Osteocyte (in vitro differentiated cells): ENCODE measurements around the gene ADGRL1. TPM values are rescaled to one million over a fixed set of nuclear protein-coding genes. Genes with fewer than 3 reads are reported as not detected.
"Not testable (repeated sequence)": the region's sequence is repeated elsewhere in the genome, so short reads cannot be mapped to it uniquely, and the experiment has no call there.

Source experiments
- DNase-seq: peaks from one replicate; pipeline ENCODE4 v3.0.0; 2021; ENCODE audit warnings: mixed read lengths; ENCODE audit not compliant: unreplicated experiment; ENCODE audit errors: extremely low spot score
- H3K27ac Mint-ChIP-seq: one replicate; pipeline ENCODE4 v1.8.0; 2021; ENCODE audit warnings: mild to moderate bottlenecking, mixed read lengths; ENCODE audit not compliant: unreplicated experiment
- H3K27me3 Mint-ChIP-seq: one replicate; pipeline ENCODE4 v1.8.0; 2021; ENCODE audit warnings: mixed read lengths; ENCODE audit not compliant: unreplicated experiment
- H3K36me3 Mint-ChIP-seq: one replicate; pipeline ENCODE4 v1.8.0; 2021; ENCODE audit warnings: mixed read lengths; ENCODE audit not compliant: unreplicated experiment
- H3K4me1 Mint-ChIP-seq: one replicate; pipeline ENCODE4 v1.8.0; 2021; ENCODE audit warnings: mixed read lengths; ENCODE audit not compliant: unreplicated experiment
- H3K4me3 Mint-ChIP-seq: one replicate; pipeline ENCODE4 v1.8.0; 2021; ENCODE audit warnings: mild to moderate bottlenecking, moderate library complexity, mixed read lengths; ENCODE audit not compliant: unreplicated experiment
- H3K9me3 Mint-ChIP-seq: one replicate; pipeline ENCODE4 v1.8.0; 2021; ENCODE audit warnings: mixed read lengths; ENCODE audit not compliant: unreplicated experiment
- CTCF ChIP-seq: fragments of 200-600 bp; sonication (generic); IDR thresholded peaks from 2 replicates; pipeline ENCODE4 v1.5.0; 2021; ENCODE audit warnings: antibody characterized with exemption, mild to moderate bottlenecking, moderate library complexity
- long read RNA-seq: library from polyadenylated mRNA; unstranded; transcript quantifications from one replicate; pipeline ENCODE4 v2.0.0, GENCODE V29; 2021
- total RNA-seq: library from RNA; stranded (reverse); gene quantifications from 2 replicates; pipeline ENCODE4 v1.2.1, GENCODE V29; 2021

ADGRL1 gene
- 43.5 and 48.6 TPM in 2 replicates for total RNA-seq
- long read RNA-seq, partial matches to known transcripts, result 0 of 1 reads
- long read RNA-seq, other reads (novel, unspliced or antisense), result 1 of 1 reads

GRCh38 chr19:14205452-14206287 is at the start of gene ADGRL1:
Gene ADGRL1 (minus strand): TSS chr19:14206169. CDS start chr19:14183602, 22,567 bp downstream.
- H3K27me3 Mint-ChIP-seq, H3K36me3 Mint-ChIP-seq, H3K9me3 Mint-ChIP-seq, DNase-seq: not testable (repeated sequence)
- H3K4me3 Mint-ChIP-seq, result peak within 1 kb of the TSS; percentile 86
- H3K27ac Mint-ChIP-seq, result peak within 1 kb of the TSS; percentile 92
- H3K4me1 Mint-ChIP-seq, result peaks cover 24% of the 10 kb centered on the region

GRCh38 chr19:14255316-14255715 is 49.3 kb upstream of the ADGRL1 start:
- H3K27ac Mint-ChIP-seq, H3K36me3 Mint-ChIP-seq, DNase-seq, H3K4me3 Mint-ChIP-seq, H3K27me3 Mint-ChIP-seq, H3K4me1 Mint-ChIP-seq, H3K9me3 Mint-ChIP-seq: not testable (repeated sequence)

- H3K4me1 Mint-ChIP-seq, result peaks cover 12% of the 10 kb centered on the region
- not testable (repeated sequence) for H3K27ac Mint-ChIP-seq, DNase-seq, H3K9me3 Mint-ChIP-seq, H3K36me3 Mint-ChIP-seq, H3K27me3 Mint-ChIP-seq, H3K4me3 Mint-ChIP-seq
Measured at GRCh38 chr19:14253822-14254599, 48.0 kb upstream of the ADGRL1 start.

- H3K4me1 Mint-ChIP-seq, result peaks cover 15% of the 10 kb centered on the region
- not testable (repeated sequence) for H3K4me3 Mint-ChIP-seq, H3K27me3 Mint-ChIP-seq, H3K27ac Mint-ChIP-seq, H3K36me3 Mint-ChIP-seq, DNase-seq, H3K9me3 Mint-ChIP-seq
Measured at GRCh38 chr19:14252136-14252535, 46.2 kb upstream of the ADGRL1 start.

GRCh38 chr19:14250870-14251269 is 44.9 kb upstream of the ADGRL1 start:
- H3K4me3 Mint-ChIP-seq, result no peak overlapping the region

GRCh38 chr19:14250315-14250714 is 44.3 kb upstream of the ADGRL1 start:
- Mint-ChIP-seq H3K27ac (peak overlapping the region; percentile 27), H3K4me1 (peaks cover 15% of the 10 kb centered on the region)
- not testable (repeated sequence) for H3K9me3 Mint-ChIP-seq, DNase-seq, H3K27me3 Mint-ChIP-seq, H3K4me3 Mint-ChIP-seq, H3K36me3 Mint-ChIP-seq

More at GRCh38 chr19:14250870-14251269, 44.9 kb upstream of the ADGRL1 start:
- Mint-ChIP-seq H3K36me3 (no peaks in the 10 kb centered on the region), H3K9me3 (no peaks in the 10 kb centered on the region), H3K27me3 (peaks cover 3% of the 10 kb centered on the region), H3K4me1 (peaks cover 15% of the 10 kb centered on the region), H3K27ac (no peak overlapping the region)
- no peak for TF ChIP-seq CTCF
- no peak for DNase-seq

- H3K4me3 Mint-ChIP-seq, result peak overlapping the region; percentile 63
- DNase-seq, H3K36me3 Mint-ChIP-seq, H3K27me3 Mint-ChIP-seq, H3K27ac Mint-ChIP-seq, H3K9me3 Mint-ChIP-seq: not testable (repeated sequence)
- H3K4me1 Mint-ChIP-seq, result peaks cover 15% of the 10 kb centered on the region
Measured at GRCh38 chr19:14249891-14250290, 43.9 kb upstream of the ADGRL1 start.

GRCh38 chr19:14249012-14249754 is 43.2 kb upstream of the ADGRL1 start:
- not testable (repeated sequence) for DNase-seq, H3K36me3 Mint-ChIP-seq, H3K9me3 Mint-ChIP-seq, H3K27me3 Mint-ChIP-seq
- peak overlapping the region; percentile 63 for H3K4me3 Mint-ChIP-seq
- peaks cover 15% of the 10 kb centered on the region for H3K4me1 Mint-ChIP-seq
- peak overlapping the region; percentile 56 for H3K27ac Mint-ChIP-seq
